Retina (tissue), 1 donor: ENCODE data around the gene PXDN.

Experiments used
- DNase-seq: peaks from one replicate; pipeline ENCODE4 v3.0.0-alpha.2; 2016

PXDN gene

GRCh38 chr2:1607971-1608688 lies 136.2 kb downstream of the PXDN start:
- DNase-seq, result no peak

DNA sequence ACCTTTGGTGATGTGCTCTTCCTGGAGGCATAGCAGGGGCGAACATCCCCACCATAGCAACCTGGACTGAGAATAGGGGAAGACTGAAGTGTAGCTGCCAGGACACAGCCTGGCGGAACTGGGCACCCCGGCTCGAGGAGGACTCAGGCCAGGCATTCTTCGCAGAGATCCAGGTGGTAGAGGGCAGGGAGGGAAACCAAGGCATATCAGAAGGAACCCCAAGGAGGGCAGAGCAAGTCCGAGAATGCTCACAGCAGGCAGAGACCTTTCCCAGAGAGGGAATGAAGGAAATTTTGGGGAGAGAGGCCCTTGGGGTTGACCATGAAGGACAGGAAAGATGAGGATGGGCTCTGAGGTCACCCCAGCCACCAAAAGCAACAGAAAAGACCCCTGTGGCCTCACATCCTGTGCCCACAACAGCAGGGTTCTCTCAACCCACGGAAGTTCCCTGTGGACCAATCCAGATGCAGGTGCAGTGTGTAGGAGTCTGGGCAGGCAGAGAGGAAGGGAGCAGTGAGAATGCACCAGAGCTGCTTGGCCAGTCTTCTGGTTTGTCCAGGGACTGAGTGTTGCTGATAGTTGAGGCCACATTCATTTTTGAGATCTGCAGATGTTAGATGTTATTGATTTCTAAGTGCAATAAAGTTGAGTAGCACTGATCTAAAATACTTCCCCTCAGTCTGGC lies 136.9 kb downstream of the PXDN start:
- no peak for DNase-seq

DNA sequence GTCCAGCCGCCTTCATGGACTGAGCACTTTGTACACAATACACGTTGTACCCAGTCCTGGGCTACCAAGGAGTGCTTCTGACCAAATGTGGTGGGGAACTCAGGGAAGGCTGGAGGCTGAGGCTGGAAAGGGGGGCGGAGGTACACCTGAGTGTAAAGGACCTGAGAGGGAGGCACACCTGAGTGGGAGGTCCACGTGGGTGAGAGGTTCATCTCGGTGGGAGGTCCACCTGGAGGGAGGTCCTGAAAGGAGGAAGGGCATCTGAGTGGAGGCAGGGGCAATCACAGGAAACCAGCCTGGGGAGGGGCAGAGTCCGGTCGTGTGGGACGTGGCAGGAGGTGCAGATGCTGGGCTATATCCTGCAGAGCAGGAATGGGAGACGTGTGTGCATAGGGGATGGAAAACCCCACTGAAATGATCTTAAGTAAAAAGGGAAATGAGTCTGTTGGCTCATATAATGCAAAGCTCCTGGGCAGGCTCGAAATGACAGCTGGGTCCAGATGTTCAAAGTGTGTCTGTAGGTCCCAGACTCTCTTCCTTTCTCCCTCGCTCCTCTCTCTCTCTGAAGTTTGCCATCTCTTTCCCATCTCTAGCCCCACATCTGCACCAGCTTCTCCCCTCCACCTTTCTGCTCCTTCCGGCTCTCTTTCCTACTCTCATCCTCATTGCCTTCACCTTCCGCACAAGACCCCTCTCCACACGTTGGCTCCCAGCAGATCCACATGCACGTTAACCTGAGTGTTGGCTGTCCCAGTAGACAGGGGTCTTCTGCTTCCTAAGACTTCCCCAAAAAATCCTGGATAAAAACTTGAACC lies 137.7 kb downstream of the PXDN start:
- DNase-seq, result no peak

DNA sequence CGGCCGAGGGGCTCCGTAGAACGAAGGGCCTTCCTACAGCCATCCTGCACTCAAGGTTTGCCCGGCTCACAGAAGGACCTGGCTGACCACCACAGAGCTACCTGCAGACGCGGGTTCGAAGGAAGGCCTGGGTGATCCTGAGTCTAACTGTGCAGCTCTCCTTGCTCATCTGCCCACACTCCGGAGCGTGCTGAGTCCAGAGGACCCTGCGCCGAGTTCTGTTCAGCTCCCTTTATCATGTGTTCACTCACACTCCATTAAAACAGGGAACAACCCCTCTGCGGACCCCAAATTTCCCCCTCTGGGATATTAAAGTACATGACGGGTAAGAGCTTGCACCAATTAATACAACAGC lies 138.3 kb downstream of the PXDN start:
- DNase-seq, result no peak

DNA sequence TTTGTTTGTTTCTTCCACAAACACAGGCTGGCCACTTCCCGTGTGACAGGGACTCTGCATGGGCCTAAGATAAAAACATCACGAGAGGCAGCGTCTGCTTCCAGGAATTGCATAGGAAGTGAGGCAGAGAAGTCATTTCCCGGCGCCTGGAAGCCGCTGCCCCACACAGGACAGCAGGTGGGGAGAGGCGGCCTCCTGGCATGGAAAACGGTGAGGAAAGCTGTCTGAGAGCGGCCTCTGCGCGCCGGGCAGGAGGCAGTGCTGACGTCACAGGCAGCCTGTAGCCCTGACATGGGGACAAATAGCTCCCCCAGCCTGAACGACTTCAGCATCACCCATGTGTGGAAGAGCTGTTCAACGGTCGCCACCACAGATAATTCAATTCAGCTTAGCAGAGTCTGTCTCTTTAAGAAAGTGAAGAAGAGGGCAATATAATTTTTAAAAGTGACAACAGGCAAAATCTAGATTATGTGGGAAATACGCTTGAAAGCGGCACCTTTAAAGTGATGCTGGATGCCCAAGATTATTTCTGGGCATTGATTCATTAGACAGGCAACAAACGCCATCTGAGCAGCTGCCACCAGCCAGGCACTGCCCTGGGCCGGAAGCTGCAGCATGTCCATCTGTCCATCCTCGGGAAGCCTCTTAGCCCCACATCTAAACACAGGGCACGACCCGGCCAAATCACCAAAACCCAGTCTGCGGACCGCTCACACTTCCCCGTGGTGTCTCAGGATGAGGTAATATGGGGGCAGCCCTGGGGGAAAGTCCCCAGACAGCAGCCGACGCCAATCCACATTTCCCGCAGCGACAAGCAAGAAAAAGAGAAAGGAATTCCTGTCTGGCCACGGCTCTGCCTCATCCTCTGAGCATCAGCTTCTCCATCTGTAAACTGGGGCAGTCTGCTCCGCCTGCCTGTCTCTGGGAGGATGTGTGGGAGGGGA lies 138.9 kb downstream of the PXDN start:
- DNase-seq, result peak; percentile 76

- no peak for DNase-seq
These were observed 140.8 kb downstream of the PXDN start for GRCh38 chr2:1603521-1603920.

DNA sequence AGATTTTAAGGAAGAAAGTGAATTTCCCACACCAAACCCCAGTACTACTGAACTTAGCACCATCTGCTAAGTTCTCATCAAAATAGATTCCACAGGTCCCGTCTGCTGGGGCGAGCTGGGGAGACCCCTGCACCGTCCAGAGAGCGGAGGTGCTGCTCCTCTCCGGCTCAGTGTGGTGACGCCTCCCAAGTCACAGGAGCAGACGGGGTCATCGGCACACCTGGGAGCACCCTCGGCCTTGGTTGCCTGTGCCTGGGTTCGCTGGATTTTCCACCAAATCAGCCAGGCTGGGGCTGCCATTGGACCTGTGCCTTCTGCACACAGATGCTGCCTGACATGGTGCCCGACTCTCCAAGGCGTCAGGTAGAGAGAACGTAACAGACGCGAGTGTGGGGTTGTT lies 141.3 kb downstream of the PXDN start:
- no peak for DNase-seq

DNA sequence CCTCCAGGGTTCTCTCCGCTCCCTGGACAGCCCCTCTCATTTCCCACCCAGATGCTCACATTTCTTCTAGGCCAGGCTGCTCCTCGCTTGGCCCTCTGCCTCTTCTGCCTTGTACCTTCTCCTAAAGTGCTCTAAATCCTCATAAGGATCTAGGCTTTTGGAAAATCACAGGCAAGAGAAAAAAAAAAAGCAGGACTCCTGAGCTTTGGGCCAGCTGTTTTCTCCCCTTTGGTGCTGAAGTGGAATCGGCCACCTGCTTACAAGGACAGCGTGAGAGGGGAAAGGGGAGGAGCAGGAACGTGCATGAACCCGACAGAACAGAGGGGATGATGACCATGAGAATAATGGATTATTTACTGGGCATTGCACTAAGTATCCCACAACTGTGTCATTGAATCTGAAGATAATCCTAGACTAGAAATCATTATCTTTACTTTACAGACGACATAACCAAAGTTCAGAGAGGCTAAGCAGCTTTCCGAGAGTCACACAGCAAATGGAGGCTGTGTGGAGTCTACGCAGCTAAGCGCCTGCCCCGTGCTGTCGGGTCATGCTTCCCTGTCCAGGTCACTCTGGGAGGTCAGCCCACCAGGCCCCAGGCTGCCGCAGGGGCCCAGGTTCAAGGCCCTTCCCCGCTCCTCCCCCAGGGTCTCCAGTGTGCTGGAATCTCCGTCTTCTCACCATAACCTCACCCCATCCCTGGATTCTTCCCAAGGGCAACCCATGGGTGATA lies 141.9 kb downstream of the PXDN start:
- no peak for DNase-seq

- no peak for DNase-seq
These were observed 142.6 kb downstream of the PXDN start for GRCh38 chr2:1601471-1602277.

DNA sequence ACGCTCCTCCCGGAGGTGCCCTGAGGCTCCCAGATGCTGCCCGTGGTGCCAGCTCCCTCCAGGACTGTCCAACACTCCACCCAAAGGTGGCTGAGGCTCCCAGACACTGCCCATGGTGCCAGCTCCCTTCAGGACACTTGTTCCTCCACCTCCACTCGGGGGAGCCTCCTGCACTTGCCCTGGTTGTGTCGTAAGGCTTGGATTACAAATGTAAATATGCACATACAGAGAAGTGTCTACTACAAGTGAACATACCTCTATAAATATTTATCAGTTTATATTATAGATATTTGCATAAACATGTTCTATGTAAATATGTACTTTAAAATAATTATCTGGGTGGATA lies 143.3 kb downstream of the PXDN start:
- DNase-seq, result no peak

DNA sequence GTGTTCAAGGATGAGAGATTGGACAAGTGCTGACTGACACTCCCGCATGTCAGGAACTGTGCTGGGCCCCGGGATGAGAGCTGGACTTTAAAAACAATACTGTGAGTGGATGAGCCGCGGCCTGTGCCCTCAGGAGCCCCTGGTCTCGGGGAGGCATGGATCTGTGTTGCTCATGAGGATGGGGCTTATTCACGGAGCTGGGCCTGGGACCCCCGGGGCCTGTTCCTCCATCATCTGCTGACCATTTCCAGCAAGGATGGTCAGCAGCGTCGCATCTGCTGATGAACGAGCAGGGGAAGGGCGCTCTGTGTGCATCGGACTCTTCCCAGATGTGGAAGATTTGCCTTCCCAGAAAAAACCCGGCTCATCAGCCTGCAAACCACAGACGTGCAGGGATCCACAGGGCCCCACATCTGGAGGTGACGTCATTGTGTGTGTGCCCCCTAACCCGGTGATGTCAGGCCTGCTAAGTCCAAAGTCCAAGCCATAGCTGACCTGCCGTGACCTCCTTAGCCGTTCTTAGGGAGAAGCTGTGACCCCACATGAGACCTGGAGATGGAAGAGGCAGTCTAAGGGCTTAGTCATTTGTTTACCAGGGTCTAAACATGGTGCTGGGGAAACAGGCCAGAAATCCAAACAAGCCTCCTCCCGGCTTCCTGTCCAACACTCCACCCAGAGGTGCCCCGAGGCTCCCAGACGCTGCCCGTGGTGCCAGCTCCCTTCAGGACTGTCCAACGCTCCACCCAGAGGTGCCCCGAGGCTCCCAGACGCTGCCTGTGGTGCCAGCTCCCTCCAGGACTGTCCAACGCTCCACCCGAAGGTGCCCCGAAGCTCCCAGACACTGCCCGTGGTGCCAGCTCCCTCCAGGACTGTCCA lies 143.9 kb downstream of the PXDN start:
- no peak for DNase-seq

GRCh38 chr2:1599301-1600085 lies 144.8 kb downstream of the PXDN start:
- no peak for DNase-seq

- DNase-seq, result no peak
These were observed 145.5 kb downstream of the PXDN start for GRCh38 chr2:1598800-1599199.

DNA sequence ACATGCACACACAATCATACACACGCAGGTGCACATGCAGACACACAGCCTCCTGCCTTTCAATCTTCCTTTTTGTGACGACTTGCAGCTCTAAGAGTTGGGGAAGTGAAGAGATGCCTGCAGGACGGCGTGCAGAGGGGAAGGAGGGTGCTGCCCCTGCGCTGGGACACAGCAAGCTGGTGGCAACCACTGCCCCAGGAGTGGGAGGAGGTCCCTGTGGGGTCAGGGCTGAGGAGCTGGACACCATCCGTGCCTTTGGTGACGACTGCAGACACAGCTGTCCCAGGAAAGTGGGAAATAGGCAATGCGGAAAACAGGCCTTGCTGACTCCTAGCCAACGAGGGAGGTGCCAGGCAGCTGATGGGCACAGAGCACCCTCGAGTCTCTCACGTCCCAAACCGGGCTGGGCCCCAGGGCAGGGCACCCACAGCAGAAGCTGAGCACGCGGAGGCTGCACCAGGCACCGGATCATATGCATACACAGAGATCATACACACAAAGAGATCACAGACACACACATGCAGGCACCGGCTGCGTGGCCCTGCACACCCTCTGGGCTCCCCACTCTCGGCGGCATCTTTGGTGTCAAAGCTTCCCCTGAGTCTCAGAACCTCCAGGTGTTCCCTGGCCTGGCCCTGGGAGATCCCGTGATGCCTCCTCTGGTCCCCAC lies 146.1 kb downstream of the PXDN start:
- DNase-seq, result no peak

DNA sequence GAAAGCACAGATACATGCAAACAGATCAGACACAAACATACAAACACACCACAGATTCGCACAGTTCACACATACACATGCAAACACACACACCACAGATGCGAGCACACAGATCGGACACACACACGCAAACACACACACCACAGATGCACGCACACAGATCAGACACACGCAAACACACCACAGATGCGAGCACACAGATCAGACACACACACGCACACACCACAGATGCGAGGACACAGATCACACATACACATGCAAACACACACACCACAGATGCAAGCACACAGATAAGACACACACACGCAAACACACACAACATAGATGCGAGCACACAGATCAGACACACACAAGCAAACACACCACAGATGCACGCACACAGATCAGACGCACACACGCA lies 149.0 kb downstream of the PXDN start:
- DNase-seq, result no peak

- DNase-seq, result peak; percentile 68
These were observed 149.7 kb downstream of the PXDN start for GRCh38 chr2:1594373-1595171.

GRCh38 chr2:1594123-1594372 lies 150.3 kb downstream of the PXDN start:
- no peak for DNase-seq
